Ramos (cell line): ENCODE data around the gene LRRC42.
"Not testable (repeated sequence)": the region's sequence is repeated elsewhere in the genome, so short reads cannot be mapped to it uniquely, and the experiment has no call there.

Experiments used
- in situ Hi-C: fragments of 300-500 bp; cut with MboI; formaldehyde crosslinking; loops from one replicate; pipeline ENCODE4 v1.14.3; 2022; ENCODE audit warnings: low sequenced_read_pairs; ENCODE audit not compliant: unreplicated experiment

The LRRC42 gene

DNA sequence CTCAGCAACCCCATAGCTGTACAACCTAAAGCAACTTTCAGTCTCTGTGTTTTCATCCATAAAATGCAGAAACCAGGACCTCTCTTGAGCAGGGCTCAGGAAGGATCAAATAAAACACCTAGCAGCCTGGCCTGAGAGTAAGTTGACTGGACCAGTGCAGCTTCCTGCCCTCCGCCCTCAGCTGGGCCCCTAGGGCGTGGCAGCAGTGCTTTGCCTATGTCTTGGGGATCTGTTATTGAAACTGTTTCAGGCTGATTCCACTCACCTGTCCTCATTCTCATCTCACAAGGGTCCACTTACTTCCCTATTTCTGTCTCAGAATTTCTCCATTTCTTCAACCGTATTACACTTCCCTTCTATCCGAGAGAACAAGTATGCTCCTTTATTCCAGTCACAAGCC is 17.3 kb downstream of the LRRC42 start:
- in situ Hi-C loops = loop anchor here (5.0 to 25.0 kb wide), 2 partner anchors 111 to 476 kb away; no protein-coding TSS in a partner anchor

- in situ Hi-C loops = loop anchor here (5.0 to 25.0 kb wide), 2 partner anchors 112 to 477 kb away; no protein-coding TSS in a partner anchor
These were observed 18.0 kb downstream of the LRRC42 start for GRCh38 chr1:53964109-53964508.

DNA sequence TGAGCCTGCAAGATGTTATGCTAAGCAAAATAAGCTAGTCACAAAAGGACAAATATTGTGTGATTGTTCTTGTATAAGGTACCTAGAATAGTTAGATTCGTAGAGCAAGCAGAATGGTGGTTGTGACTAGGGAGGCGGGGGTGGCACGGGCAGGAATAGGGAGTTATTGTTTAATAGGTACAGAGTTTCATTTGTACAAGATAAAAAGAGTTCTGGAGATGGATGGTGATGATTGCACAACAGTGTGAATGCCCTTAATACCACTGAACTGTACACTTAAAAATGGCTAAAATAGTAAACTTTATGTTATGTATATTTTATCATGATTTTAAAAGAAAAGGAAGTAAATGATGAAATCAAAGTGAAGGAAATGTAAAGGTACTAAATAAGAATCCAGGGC is 20.6 kb downstream of the LRRC42 start:
- in situ Hi-C loops = loop anchor here (25.0 kb wide), 1 partner anchor 479 kb away; no protein-coding TSS in a partner anchor

DNA sequence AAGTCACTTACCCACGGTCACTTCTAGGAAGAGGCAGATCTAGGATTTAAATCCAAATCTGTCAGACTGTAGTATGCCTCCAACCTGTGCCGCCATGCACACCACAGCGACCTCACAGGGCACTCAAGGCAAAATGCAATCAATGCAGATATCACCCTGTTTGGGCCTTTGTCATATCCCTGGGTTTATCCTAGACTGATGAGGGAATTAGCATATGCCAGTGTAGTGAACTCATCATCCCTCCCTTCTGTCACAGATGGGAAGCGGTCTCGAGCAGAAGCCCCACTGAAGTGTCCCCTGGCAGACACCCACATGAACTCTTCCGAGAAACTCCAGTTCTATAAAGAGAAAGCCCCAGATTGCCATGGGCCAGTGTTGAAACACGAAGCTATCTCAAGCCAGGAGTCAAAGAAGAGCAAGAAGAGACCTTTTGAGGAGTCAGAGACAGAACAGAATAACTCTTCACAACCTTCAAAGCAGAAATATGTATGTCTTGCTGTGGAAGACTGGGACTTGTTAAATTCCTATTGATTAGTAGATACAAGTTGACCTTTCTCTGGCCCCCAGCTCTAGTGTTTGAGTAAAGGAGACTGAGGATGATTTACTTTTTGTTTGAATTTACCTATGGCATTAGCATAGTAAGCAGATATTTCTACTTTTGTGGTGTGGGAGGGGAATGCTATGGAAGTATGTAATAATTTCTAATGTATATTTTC is 21.4 kb downstream of the LRRC42 start:
- in situ Hi-C loops = loop anchor here (25.0 kb wide), 1 partner anchor 480 kb away; no protein-coding TSS in a partner anchor

GRCh38 chr1:53968125-53968513 is 22.0 kb downstream of the LRRC42 start:
- in situ Hi-C loops = loop anchor here (25.0 kb wide), 1 partner anchor 481 kb away; no protein-coding TSS in a partner anchor

DNA sequence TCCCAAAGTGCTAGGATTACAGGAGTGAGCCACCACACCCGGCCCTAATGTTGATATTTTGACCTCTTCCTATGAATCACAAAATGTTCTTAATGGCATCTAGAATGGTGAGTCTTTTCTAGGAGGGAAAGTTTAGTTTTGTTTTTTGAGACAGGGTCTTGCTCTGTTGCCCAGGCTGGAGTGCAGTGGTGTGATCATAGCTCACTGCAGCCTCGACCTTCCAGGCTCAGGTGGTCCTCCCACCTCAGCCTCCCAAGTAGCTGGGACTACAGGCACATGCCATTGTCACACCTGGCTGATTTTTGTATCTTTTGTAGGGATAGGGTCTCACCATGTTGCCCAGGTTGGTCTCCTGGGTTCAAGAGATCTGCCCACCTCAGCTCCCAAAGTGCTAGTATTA is 23.2 kb downstream of the LRRC42 start:
- in situ Hi-C loops = loop anchor here (25.0 kb wide), 1 partner anchor 482 kb away; no protein-coding TSS in a partner anchor

DNA sequence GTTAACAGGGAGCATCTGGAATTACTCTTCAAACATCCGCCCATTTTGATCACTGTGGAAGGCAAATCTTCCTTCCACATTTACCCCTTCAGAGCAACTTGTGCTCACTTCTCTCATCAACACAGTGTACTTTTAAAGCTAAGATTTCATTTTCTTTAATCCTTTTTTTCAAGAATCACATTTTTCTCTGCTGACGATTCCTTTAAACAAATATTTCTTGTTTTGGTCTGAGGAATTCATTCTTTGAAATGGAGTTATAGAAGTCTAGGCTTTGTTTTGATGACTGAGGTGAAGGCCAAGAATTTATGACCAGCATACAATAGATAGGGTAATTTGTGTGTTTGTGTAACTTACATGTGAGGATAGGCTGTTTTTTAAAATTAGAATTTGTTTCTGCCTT is 25.6 kb downstream of the LRRC42 start:
- in situ Hi-C loops = loop anchor here (25.0 kb wide), 1 partner anchor 484 kb away; no protein-coding TSS in a partner anchor

DNA sequence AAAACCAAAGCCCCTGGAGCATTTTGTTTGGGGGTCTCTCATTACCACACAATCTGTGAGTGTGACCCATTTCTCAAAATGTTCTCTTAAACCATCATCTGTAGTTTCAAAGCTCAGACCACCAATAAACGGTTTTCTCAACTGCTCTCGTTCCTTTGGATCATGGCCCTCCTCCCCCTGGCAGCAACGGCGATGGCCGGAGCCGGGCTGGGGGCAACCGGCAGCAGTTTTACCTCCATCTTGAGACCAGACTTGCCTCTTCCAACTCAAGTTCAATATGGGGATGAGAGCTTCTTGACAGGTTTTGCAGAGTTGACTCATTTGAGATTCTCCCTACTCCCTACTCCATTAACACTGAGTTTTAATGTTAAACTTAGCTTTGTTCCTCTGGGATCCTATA is 29.7 kb downstream of the LRRC42 start:
- in situ Hi-C loops = no loop called here

GRCh38 chr1:53979712-53980450 is 33.7 kb downstream of the LRRC42 start:
- in situ Hi-C loops = no loop called here

- in situ Hi-C loops = no loop called here
These were observed 35.1 kb downstream of the LRRC42 start for GRCh38 chr1:53981220-53981619.

- in situ Hi-C loops = no loop called here
These were observed 36.0 kb downstream of the LRRC42 start for GRCh38 chr1:53982034-53982762.

DNA sequence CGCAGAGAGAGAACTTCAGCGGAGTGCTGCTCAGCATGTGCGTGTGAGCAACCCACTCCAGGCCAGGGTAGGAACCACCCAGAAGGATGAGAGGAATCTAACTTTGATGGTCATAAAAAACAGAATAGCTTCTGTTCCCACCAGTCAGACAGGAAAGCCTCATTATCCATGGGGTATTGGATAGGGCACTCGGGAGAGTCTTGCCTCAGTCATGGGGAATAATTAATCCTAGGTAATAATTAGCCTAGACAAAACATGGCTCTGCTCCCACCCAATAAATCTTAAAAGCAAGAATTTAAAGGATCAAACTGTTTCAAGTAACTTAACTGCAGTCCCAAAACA is 36.6 kb downstream of the LRRC42 start:
- in situ Hi-C loops = no loop called here

GRCh38 chr1:53984726-53985125 is 38.6 kb downstream of the LRRC42 start:
- in situ Hi-C loops = no loop called here

DNA sequence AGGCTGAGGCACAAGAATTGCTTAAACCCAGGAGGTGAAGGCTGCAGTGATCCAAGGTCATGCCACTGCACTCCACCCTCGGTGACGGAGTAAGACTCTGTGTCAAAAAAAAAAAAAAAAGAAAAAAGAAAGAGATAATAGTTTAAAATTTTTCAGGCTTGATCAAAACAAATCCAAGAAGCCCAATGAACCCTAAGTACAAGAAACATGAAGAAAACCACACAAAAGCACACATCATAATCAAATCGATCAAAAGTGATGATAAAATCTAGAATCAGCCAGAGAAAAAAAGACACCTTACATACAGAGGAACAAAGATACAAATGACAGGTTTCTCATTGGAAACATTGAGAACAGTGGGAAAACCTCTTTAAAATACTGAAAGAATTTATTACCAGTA is 40.3 kb downstream of the LRRC42 start:
- in situ Hi-C loops = no loop called here

GRCh38 chr1:53987880-53988279 is 41.7 kb downstream of the LRRC42 start:
- in situ Hi-C loops = no loop called here

- in situ Hi-C loops = no loop called here
These were observed 46.1 kb downstream of the LRRC42 start for GRCh38 chr1:53992085-53992874.

GRCh38 chr1:53994516-53994915 is 48.4 kb downstream of the LRRC42 start:
- in situ Hi-C loops = not testable (repeated sequence)

DNA sequence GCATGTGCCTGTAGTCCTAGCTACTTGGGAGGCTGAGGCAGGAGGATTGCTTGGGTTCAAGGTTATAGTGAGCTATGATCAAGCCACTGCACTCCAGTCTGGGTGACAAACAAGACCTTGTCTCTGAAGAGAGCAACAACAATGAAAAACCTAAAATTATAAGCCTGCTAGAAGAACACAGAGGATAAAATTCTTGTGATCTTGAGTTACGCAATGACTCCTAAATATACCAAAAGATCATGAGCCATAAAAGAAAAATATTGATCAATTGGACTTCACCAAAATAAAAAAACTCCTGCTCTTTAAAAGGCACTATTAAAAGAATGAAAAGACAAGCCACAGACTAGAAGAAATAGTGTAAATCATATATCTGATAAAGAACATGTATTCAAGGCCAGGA is 49.5 kb downstream of the LRRC42 start:
- in situ Hi-C loops = no loop called here

- in situ Hi-C loops = no loop called here
These were observed 52.1 kb downstream of the LRRC42 start for GRCh38 chr1:53998223-53998622.

DNA sequence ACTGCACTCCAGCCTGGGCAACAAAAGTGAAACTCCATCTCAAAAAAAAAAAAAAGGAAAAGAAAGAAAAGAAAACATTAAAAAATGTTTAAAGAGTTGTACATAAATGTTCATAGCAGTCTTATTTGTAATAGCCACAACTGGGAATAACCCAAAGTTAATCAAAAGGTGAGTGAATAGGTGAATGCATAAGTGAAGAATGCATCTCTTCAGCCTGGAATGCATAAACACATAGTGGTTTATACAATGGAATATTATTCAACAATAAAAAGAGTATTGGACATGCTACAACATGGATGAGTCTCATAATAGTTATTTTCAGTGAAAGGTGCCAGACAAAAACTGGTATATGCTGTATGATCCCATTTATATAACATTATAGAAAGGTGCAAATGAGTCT is 53.8 kb downstream of the LRRC42 start:
- in situ Hi-C loops = no loop called here
